Measurements from ENCODE around the gene CORO2A.

DNA sequence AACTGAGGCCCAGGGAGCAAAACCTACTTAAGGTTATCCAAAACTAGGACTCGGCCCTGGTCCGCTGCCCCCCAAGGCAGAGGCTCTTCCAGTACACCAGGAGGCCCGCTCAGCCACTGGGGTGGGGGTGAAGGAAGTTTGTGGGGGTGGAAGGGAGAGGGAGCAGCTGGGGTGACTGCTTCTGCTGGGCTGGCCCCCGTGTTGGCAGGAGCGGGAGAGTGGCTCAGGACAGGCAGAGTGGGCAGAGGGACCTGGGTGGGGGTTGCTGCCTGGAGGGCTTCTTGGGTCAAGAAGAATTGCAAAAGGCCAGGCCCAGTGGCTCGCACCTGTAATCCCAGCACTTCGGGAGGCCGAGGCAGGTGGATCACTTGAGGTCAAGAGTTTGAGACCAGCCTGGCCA lies 65.2 kb downstream of the CORO2A start:
- TF ChIP-seq POLR2A (IDR thresholded peaks at IDR 0.05): no peak
- TF ChIP-seq, protein P1, sequence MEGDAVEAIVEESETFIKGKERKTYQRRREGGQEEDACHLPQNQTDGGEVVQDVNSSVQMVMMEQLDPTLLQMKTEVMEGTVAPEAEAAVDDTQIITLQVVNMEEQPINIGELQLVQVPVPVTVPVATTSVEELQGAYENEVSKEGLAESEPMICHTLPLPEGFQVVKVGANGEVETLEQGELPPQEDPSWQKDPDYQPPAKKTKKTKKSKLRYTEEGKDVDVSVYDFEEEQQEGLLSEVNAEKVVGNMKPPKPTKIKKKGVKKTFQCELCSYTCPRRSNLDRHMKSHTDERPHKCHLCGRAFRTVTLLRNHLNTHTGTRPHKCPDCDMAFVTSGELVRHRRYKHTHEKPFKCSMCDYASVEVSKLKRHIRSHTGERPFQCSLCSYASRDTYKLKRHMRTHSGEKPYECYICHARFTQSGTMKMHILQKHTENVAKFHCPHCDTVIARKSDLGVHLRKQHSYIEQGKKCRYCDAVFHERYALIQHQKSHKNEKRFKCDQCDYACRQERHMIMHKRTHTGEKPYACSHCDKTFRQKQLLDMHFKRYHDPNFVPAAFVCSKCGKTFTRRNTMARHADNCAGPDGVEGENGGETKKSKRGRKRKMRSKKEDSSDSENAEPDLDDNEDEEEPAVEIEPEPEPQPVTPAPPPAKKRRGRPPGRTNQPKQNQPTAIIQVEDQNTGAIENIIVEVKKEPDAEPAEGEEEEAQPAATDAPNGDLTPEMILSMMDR (IDR thresholded peaks at IDR 0.05): no peak
